GM19455 (cell line): Measurements from ENCODE around the gene PATJ.

ENCODE experiments used
- ATAC-seq: cut with Tn5 transposase; IDR thresholded peaks from one replicate; pipeline ENCODE4 v1.9.1; 2021; ENCODE audit not compliant: unreplicated experiment

The PATJ gene

DNA sequence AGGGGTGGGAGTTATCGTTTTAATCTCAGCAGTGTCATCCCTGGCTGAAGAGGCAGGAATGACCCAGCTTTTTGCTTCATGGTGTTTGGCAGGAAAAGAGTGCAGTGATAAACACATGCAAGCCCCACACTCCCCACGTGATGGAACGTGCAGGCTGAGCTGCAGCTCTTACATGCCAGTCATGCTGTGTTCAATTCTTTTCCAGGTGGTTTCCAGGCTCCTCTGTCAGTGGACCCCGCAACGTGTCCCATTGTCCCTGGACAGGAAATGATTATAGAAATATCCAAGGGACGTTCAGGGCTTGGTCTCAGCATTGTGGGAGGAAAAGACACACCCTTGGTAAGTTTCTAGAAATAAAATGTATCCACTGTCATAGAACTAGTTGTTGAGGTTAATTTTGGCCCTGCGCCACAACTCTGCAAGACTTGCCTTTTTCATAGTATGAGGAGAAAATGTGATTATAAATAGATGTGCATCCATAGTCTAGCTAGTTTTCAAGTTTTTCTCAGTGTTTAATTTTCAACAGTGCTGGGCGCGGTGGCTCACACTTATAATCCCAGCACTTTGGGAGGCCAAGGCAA, 342.1 kb downstream of the PATJ start:
- ATAC-seq, result no peak

- ATAC-seq, result no peak
Measured at GRCh38 chr1:62088439-62088838, 346.2 kb downstream of the PATJ start.

GRCh38 chr1:62089570-62089969, 347.3 kb downstream of the PATJ start:
- ATAC-seq, result no peak

- no peak for ATAC-seq
Measured at GRCh38 chr1:62090016-62090415, 347.7 kb downstream of the PATJ start.

GRCh38 chr1:62092110-62092509, 349.8 kb downstream of the PATJ start:
- ATAC-seq, result no peak

DNA sequence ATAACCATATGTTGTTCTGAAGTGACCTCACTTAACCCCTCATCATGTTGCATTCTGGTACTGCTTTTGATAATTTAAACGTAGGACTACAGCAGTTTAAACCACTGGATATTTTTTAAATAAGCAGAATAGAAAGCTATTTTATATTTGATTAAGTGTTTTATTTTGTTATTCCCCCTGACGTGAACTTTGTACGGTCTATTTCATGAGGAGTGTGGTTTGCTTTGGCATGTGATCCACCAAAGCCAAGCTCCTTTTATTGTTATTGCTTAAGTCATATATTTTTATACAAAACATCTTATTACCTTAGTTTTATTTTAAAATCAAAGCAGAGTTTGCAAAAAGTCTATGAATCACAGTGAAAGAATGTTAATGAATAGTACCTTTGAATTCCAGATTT, 351.0 kb downstream of the PATJ start:
- ATAC-seq, result no peak

- ATAC-seq, result no peak
Measured at GRCh38 chr1:62097464-62097863, 355.2 kb downstream of the PATJ start.

- ATAC-seq, result no peak
Measured at GRCh38 chr1:62100442-62100841, 358.2 kb downstream of the PATJ start.

DNA sequence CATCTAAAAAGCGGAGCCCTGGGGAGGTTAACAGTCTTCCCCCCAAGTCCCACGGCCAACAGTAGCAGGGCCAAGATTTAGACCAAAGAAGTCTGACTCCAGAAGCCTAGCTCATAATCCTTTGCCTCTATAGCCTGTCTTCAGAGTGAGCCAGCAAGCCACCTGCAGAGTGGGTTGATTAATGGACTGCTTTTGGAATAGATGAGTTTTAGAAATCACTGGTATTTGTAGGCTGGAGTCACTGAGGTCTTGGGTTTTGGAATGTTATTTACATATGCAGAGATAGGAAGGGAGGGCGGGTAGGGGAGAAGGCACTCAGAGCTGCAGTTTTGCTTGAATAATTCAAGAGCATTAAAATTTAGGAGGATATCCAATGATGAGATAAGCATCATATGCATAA, 361.6 kb downstream of the PATJ start:
- no peak for ATAC-seq

- no peak for ATAC-seq
Measured at GRCh38 chr1:62107923-62108322, 365.6 kb downstream of the PATJ start.

GRCh38 chr1:62109124-62109523, 366.8 kb downstream of the PATJ start:
- ATAC-seq, result no peak

GRCh38 chr1:62110198-62110817, 368.0 kb downstream of the PATJ start:
- no peak for ATAC-seq

GRCh38 chr1:62111084-62111483, 368.8 kb downstream of the PATJ start:
- ATAC-seq, result no peak

DNA sequence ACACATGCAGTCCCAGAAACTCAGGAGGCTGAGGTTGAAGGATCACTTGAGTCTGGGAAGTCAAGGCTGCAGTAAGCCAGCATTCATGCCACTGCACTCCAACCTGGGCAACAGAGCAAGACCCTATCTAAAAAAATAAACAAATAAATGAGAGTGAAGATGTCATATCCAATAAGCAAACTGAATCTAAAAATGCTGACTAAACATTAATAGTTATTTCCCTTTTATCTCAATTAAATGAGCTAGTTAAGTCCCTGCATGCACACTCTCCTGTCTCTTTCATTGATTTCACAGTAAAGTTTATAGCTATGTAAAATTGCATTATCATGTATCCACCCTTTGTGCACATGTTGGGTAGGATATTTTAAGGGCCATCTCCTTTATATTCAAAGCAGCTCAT, 371.2 kb downstream of the PATJ start:
- ATAC-seq, result no peak

DNA sequence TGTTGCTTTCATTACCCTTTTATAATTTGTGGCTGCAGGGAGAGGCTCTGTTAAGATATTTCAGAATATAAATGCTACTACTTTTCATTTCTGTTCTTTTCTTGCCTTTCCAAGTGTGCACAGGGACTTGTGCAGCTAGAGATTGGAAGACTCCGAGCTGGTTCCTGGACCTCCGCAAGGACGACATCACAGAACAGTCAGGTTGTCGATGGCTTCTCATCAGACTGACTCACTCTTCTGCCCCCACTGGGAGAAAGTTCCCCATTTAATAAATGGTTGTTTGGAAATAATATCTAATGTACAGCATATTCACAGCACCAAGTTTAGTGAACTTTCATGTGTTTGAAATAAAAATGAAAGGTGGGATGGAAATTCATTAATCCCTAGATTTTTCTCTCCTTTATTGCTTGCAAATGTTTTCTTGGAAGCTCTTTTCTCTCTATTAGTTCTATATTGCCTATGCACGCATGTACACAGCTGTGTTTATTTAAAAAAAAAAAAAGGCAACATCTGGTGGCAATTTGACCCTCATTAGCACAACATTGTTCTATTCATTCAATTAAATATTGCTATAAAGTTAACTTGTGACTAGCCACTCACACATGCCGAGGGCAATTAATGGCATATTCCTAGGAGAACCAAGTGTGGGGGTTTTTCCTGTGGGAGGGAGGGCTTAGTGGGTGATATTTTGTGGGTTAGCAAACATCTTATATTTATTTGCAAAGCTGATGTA, 374.9 kb downstream of the PATJ start:
- ATAC-seq, result no peak

DNA sequence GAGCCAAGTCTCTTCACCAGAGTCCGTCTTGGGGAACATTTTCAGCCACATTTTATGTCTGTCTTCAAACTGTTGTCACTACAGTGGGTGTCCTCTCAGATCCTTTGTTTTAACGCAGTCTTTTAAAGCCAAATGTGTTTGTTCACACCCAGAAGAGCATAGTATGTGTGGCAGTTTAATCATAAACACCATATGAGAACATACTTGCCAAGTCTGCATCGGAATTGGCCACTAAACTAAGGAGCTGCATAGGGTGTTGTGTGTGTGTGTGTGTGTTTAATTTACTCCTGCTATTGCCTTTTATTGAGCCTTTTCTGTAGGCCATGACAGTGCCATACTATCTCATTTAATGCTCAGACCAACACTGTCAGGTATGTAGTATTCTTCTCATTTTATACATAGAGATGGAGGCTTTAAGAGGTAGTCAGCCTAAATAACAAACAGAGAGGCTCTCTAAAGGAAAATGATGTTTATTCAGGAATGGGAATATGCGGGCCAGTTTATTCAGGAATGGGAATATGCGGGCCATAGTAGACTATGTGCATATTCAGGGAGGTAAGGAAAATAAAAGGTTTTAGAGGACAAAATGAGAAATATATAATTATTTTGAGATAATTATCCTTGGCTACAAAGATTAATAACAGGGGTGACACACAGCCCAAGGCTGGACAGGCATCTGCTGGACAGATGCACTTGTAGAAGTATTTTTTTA, 384.5 kb downstream of the PATJ start:
- no peak for ATAC-seq

GRCh38 chr1:62128745-62129144, 386.5 kb downstream of the PATJ start:
- ATAC-seq, result no peak

- peak; percentile 85 for ATAC-seq
Measured at GRCh38 chr1:62131093-62131725, 388.9 kb downstream of the PATJ start.

- no peak for ATAC-seq
Measured at GRCh38 chr1:62138029-62138428, 395.7 kb downstream of the PATJ start.

DNA sequence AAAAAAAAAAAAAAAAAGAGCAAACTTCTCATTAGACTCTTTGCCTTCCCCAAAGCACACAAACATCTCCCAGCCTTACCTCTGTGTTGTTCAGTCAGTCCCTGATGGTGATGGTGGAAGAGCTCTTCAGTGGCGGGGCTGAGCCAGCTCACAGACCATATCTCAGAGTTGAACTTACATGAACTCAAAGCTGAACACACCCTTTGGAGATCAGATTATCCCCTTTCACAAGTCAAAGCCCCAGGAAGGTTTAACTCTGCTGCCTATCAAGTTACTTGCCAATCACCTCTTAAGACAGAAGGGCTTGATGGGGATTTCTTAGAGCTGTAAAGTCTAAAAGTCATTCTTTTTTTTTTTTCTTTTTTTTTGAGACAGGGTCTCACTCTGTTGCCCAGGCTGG, 397.1 kb downstream of the PATJ start:
- ATAC-seq, result no peak

GRCh38 chr1:62140666-62141065, 398.4 kb downstream of the PATJ start:
- no peak for ATAC-seq
